CD4-positive, alpha-beta T cell treated with Interferon alpha-2 for 1 hour (primary cell): ENCODE data around the gene MBD5.

Experiments
- DNase-seq, 2 donors: peaks; one replicate each; pipeline ENCODE4 v3.0.0-alpha.2; 2020 to 2022

Gene MBD5

DNA sequence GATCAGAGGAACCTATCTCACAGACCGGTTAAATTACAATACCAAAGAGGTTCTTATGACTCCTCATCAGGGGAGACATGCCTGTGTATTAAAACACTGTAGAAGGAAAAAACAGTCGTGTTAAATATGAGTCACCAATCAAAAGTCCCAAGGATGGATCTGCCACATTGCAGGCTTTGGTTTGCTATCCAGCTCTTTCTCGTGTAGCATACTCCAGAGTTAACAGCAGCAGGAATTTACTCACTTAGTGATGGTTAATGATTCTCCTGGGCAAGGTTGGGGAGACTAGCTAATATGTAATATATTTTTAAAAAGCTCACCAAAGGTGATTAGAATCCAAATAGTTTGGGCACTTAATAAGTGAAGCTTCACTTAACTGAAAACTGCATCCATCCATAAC is 109.7 kb downstream of the MBD5 start:
- DNase-seq = no peak

DNA sequence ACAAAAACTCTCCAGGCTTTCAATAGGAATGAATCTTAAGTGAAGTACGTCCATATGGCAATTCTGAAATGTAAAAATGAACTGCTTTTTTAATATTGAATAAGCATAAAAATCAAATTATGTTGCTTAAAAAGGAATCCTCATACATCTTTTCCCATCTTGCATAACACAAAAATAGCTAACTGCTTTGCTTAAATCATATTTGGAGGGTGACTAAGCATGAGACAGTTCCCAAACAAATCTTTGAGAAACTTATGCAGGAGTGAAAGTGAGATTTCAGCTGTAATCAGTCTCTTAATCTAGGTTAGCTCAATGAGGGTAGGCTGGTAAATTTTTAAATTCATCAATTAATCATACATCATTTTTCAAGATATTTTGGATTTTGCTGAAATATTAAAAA is 111.5 kb downstream of the MBD5 start:
- no peak for DNase-seq

DNA sequence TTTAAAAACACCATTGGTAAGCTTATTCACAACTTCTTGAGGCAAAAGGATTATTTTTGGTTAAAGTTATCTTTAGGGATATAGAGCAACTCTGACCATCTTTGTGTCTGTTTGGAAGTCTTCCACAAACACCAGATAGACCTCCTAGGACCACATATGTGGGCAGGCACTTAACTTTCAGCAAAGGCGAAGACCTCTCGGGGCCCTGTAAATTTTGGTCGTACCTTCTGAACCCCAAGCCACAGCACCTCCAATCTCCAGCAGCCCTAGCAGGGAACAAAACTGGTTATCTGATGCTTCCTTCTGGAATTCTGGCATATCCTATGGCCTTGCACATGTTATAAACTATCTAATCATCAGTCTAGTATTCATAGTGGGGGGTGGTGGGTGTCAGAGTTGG is 114.8 kb downstream of the MBD5 start:
- DNase-seq = no peak

DNA sequence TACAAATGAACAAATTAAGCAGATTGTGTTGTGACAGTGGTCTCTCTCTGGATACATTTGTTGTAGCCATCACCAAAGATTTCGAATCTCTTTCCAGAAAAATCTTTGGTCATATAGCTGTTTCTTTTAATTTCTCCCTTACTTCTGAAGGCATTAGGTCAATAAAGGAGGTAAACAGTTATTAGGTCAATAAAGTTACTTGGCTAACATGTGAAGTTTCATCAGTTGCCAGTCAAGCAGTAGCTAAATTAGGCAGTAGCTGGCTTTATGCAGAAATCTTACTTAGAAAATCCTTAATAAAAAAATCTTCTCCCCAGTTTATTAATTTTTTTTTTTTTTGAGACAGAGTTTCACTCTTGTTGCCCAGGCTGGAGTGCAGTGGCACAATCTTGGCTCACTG is 115.5 kb downstream of the MBD5 start:
- DNase-seq = no peak

DNA sequence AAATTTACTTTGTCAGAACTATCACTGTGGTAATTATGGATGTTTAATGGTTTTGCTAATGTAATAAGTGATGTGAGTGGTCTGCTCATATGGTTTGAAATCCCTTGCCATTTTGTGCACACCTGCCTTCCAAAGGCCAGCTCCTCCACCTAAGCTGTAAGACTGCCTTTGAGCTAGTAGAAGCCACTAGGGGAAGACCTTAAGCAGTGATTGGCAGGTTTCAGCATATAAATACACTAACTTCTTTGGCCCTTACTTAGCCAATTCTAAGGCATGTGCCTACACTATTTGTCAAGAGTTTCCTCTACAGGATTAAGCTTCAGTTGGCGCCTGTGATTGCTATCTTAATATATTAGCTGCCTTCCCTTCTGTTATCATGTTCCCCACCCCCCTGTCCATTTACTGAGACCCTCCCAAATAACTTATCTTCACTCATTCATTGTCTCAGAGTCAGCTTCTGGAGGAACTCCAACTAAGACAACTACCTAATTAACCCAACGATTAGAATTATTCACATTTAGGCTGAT is 141.1 kb downstream of the MBD5 start:
- no peak for DNase-seq

DNA sequence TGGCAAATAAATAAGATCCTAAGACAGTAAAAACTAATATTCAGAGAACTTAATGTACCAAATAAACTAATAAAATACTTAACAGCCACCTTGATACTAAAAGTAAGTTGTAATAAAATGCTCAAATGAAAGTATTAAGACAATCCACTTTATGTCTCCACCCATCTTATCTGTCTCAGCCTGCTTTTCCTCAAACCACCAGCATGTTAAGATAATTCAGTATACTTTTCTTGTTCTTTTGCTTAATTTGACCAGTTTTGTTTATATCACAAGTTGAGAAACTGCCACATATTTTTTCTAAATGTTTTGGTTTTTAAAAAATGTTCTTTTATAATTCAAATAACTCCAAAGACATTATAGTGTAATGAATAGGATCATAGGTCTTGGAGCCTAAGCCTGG is 142.0 kb downstream of the MBD5 start:
- no peak for DNase-seq

DNA sequence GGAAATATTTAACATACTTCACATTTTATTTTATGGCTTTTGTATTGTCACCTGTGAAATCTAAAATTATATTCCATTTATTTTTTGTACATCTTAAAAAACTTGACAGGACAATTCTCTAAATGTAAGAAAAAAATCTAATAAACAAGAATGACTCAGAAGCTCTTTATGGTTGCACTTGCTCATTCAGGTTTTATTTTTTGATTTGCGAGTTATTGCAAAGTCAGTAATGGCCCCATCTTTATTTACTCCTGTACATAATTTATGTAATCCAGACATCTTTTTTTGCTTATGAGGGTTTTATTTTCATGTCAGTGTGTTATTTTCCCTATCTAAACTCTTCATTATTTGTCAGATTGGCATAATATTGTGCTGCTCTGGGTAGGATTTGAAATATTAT is 145.1 kb downstream of the MBD5 start:
- DNase-seq = no peak

DNA sequence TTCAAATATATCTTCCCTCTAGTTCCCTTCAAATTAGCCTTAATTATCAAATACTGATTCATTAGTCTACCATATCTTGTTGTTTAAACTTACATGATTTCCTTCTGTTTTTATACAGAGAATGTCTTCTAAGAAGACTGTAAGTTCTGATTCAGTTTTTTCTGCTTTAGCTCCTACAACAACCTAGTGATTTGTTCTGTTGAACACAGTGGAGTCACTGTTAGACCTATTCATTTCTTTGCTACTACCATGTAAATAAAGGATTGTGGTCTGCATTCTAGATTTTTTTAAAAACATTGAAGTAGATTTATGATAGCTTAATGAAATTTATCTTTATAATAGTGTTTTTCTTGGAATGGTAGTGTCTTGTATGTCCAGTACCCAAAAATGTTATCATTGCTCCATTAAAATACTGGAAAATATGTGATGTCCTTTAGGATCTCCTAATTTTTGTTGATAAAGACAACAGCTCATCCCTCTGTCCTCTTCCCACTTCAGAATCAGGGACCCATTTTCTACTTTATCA is 146.4 kb downstream of the MBD5 start:
- no peak for DNase-seq

DNA sequence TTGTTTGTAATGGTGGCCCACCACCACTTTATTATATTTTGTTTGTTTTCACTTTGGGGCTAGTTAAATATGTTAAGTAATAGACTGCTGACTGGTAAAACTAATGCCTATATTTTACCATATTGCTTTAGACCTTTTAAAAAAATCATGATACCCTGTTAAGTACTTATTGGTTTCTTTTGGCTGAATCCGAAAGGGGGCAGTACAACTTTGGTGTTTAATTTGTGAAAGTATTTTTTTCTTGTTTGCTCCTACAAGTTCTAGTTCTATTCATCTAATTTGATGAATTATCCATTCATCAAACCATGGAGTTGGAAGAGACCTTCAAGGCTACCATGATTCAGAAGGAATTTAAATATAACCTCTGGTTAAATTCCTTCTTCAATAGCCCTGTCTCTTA is 147.0 kb downstream of the MBD5 start:
- DNase-seq = no peak

DNA sequence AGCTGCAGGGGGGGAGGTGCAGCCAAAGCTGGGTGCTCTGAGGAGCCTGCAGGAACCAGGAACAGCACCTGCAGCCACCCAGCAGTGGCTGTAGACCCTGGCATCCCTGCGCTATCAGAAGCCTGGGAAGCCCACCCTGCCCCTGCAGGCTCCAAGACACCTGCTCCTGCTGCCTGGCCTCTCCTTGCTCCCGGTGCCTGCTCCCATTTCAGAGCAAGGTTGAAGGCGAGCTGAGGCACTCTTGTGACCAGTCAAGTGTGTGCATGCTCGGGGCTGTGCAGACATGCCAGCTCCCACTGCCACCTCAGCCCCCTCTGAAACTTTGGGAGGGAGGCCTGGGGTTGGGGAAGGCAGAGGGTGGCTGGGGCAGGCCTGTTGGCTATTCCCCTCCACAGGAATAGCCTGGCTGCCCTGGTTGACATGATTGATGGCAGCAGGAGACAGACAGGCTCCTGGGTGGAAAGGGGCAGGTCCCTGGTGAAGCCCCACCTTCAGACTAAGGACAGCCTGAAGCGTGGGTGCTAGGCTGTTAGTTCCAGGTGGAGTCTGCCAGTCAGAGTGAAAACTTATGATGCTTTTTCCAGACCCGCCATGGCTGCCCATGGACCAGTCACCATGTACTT is 151.4 kb downstream of the MBD5 start:
- DNase-seq = no peak

DNA sequence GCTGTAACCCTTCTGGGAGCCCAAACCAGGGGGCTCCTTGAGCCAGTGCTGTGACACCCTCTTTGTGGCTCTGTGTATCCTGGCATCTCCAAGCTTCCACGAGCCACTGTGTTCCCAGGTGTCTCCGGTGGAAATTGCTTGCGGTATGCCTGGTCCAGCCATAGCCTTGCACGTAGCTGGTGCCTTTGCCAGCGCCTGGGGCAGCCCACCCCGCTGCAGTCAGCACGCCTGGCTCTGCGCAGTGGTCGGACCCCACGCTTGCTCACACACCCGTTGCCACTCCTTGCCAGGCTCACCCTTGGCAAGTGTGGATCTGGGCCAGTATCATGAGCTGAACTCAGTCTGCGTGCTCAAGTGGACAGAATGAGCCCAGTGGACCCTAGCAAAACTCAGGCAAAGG is 152.3 kb downstream of the MBD5 start:
- DNase-seq = no peak

DNA sequence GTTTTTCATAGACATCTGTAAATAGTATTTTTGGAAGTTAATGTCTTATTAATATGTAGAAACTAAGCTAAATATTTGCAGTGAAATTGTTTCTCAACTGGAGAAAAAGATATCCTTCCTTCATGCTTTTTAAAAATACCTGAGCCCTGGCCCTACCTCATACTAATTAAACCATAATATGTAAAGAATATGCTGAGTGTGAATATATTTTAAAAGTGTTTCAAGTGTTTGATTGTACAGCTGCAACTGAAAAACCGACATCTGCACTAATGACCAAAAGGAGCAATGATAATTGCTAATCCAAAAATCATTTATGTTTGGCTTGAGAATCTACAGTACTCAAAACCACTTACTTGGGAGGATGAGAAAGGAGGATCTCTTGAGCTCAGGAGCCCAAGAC is 156.7 kb downstream of the MBD5 start:
- DNase-seq = no peak

DNA sequence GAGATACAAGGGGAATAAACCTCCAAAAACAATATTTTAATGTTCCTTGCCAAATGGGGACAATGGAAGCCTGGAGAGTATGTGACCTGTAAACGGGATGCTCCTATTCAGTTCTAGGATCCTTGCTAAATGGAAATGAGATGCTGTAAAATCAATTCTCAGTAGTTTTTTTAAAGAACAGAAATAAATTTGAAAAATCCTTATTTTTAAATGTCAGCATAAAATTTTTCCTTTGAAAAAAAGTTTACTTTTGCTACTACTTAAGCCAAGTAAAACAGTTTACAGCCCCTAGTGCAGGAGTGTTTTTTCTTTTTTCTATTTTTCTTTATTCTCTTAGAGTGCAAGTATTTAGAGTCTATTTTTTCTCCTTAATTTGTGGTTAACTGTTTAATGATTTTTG is 158.8 kb downstream of the MBD5 start:
- DNase-seq = no peak

DNA sequence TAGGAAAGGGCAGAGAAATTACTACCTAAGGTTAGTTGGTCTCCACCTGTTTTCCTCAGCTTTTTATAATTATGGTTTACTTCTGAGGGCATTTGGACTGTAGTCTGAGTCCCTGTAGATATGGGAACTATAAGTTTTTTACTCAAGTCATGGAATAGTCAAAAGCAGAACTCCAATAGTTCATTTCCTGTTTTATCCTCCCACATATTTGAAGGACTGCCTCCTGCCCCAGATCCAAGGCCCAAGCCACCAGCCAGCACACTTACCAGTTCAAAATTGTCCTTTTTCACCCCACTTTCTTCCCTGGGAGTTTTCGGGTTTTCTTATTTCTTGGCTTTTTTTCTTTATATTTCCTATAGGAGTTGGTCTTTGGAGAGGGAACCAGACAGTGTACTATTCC is 164.1 kb downstream of the MBD5 start:
- no peak for DNase-seq

DNA sequence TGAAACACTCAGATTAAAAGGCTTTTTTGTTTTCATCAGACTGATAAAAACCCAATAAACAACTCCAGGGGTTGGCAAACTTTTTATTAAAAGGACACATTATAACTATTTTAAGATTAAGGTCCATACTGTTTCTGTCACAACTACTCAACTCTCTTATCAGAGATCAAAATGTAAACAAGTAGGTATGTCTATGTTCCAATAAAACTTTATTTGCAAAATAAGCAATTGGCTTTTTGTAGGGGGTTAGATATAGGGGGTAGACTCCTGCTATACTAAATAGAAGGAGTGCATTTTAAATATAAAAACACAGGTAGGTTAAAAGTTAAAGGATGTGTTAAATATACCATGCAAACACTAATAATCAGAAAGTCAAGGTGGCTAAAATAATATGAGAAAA is 174.0 kb downstream of the MBD5 start:
- no peak for DNase-seq

DNA sequence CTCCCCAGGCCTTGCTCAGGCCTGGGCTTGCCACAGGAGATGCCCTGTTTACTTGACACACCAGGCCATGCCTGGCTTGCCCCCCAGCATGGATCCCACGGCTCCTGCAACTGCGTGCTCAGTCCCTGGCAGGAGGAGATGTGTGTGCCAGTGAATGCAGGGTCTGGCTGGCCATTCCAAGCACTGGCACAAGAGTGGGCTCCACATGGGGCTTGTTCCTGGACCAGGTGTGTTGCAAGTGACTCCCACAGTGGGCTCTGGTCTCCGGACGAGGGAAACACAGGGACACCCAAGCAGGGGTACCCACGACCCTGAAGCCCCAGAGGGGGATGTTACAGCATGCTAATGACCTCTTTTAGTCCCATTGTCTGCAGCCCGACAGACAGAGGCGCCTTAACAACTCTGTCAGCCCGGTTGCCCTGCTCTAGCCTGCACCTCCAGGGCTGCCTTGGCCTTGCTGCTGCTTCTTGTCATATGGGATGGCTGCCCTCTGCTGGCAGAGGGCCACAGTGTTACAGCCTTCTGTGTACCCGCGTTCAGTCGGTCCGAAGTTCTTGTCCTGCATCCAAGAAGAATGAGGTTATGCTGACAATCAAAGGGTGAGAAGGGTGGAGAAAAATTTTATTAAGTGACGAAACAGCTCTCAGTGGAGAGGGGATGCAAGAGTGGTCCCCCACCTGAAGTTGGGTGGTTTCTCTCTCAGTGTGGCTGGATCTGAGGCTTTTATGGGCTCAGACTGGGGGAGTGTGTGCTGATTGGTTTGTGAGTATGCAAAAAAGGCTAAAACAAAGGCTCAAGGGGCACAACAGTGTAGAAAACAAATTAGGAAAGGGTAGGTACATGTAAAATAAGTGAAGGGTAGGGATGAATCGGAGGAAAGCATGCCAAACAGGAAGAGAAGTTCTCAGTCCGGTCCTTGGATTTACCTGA is 180.4 kb downstream of the MBD5 start:
- peak in 1 of 2 donors; percentile 36 for DNase-seq

DNA sequence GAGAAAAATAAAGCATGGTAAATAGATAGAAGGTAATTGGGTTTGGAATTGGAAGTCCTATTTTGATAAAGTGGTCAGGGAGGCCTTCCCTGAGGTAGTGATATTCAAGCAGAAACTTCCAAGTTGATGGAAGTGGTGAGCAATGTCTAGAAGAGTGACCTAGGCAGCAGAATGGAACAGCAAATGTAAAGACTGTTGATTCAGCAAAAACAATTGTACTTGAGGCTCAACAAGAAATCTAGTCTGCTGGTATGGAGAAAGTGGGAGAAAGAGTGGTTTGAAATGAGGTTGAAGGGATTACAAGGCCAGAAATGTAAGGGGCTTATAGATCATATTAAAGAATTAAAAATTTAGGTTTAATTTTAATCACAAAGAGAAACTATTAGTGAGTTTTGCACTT is 181.3 kb downstream of the MBD5 start:
- DNase-seq = no peak

DNA sequence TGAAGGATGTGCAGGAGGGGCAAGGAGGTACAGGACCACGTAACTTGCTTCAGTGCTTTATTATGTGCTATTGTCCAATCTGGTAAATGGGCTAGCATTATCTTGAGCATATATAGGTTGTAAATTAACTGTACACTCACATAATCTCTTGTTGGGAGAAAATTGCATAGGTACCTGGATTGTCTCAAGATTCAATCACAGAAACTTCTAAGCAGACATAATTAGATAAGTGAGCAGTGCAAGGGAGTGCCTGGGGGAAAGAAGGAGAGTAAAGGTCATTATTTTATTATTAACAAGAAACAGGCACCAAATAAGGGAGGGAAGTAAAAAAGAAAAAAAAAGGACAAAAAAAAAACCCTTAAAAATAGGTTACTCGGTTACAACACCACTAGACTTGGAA is 186.2 kb downstream of the MBD5 start:
- DNase-seq = no peak

DNA sequence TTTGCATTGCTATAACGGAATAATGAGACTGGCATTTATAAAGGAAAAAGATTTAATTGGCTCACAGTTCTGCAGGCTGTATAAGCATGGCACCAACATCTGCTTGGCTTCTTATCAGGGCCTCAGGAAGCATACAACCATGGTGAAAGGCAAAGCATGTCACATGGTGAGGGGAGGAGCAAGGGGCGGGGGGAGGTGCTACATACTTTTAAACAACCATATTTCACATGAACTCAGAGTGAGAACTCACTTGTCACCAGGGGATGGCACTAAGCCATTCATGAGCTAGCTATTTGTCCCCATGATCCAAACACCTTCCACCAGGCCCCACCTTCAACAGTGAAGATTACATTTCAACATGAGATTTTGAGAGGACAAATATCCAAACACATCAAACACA is 188.7 kb downstream of the MBD5 start:
- DNase-seq = peak in 1 of 2 donors; percentile 2

DNA sequence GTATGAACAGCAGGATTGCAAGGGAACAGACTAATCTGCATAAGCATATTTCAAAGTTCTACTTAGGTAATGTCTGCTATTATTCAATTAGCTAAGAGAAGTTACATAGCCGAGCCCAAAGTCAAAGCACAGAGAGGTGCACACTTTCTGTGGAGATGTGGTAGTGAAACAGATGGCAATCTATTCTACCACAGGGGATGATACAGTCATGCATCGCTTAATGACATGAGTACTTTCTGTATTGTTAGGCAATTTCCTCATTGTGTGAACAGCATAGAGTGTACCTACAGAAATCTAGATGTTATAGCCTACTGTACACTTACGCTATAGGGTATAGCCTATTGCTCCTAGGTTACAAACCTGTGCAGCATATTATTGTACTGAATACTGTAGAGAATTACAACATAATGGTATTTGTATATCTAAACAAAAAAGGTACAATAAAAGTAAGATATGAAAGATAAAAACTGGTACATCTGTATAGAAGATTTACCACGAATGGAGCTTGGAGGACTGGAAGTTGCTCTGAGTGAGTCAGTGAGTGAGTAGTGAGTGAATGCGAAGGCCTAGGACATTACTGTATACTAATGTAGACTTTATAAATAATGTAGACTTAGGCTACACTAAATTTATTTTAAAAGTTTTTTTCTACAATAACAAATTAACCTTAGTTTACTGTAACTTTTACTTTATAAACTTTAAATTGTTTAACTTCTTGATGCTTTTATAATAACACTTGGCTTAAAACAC is 197.6 kb downstream of the MBD5 start:
- DNase-seq = no peak

DNA sequence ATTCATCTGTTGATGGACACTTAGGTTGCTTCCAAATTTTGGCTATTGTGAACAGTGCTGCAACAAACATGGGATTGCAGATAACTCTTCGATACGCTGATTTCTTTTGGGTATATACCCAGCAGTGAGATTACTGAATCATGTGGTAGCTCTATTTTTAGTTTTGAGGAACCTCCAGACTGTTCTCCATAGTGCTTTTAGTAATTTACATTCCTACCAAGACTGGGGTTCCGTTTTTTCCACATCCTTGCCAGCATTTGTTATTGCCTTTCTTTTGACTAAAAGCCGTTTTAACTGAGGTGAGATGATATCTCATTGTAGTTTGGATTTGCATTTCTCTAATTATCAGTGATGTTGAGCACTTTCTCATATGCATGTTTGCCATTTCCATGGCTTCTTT is 200.3 kb downstream of the MBD5 start:
- DNase-seq = no peak

DNA sequence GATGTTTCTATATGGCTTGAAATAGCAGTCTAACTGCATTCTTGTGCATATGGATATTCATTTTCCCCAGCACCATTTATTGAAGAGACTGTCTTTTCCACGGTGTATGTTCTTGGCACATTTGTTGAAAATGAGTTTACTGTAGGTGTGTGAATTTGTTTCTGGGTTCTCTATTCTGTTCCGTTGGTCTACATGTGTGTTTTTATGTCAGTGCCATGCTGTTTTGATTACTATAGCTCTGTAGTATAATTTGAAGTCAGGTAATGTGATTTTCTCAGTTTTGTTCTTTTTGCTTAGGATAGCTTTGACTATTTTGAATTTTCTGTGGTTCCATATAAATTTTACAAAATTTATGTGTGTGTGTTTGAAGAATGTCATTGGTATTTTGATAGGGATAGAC is 201.0 kb downstream of the MBD5 start:
- no peak for DNase-seq

DNA sequence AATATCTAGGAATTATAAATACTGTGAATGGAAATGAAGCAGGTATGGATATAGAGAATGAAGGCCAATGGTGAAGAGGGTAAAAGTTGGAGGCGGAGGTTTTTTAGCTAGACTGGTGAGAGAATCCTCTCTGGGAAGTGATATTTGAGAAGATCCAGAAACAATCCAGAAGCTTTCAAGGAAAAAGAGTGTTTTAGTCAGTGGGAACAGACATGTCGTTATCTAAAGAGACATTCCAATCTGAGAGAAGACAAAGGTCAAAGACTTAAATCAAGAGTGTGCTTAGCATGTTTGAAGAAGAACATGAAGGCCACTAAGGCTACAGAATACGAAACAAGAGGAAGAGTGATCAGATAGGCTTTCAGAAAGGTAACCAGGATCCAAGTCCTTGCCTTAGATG is 211.0 kb downstream of the MBD5 start:
- DNase-seq = no peak
